DMS153 (cell line): ENCODE data around the gene PAIP2B.
"Not testable (repeated sequence)": the region's sequence is repeated elsewhere in the genome, so short reads cannot be mapped to it uniquely, and the experiment has no call there.

Experiments
- DNase-seq: peaks from one replicate; lab custom pipeline; 2025; lab: John Stamatoyannopoulos, UW

Gene PAIP2B

GRCh38 chr2:71216501-71216900 lies 10.4 kb downstream of the PAIP2B start:
- no peak for DNase-seq

- DNase-seq: no peak
Measured at GRCh38 chr2:71215447-71215846, 11.5 kb downstream of the PAIP2B start.

GRCh38 chr2:71212336-71212735 lies 14.6 kb downstream of the PAIP2B start:
- no peak for DNase-seq

GRCh38 chr2:71210292-71210691 lies 16.6 kb downstream of the PAIP2B start:
- DNase-seq: no peak

- DNase-seq: no peak
Measured at GRCh38 chr2:71208756-71209155, 18.1 kb downstream of the PAIP2B start.

- no peak for DNase-seq
Measured at GRCh38 chr2:71207601-71208000, 19.3 kb downstream of the PAIP2B start.

- no peak for DNase-seq
Measured at GRCh38 chr2:71206271-71206670, 20.6 kb downstream of the PAIP2B start.

- DNase-seq: no peak
Measured at GRCh38 chr2:71191570-71191943, 35.3 kb downstream of the PAIP2B start.

- no peak for DNase-seq
Measured at GRCh38 chr2:71190656-71191569, 36.0 kb downstream of the PAIP2B start.

- DNase-seq: no peak
Measured at GRCh38 chr2:71187589-71187988, 39.3 kb downstream of the PAIP2B start.

- no peak for DNase-seq
Measured at GRCh38 chr2:71186973-71187372, 39.9 kb downstream of the PAIP2B start.

- DNase-seq: not testable (repeated sequence)
Measured at GRCh38 chr2:71183306-71184115, 43.4 kb downstream of the PAIP2B start.

GRCh38 chr2:71181316-71181715 lies 45.6 kb downstream of the PAIP2B start:
- DNase-seq: no peak

- DNase-seq: not testable (repeated sequence)
Measured at GRCh38 chr2:71178836-71179235, 48.1 kb downstream of the PAIP2B start.

GRCh38 chr2:71174207-71174606 lies 52.7 kb downstream of the PAIP2B start:
- DNase-seq: no peak

GRCh38 chr2:71173096-71173495 lies 53.8 kb downstream of the PAIP2B start:
- no peak for DNase-seq

GRCh38 chr2:71166812-71167211 lies 60.1 kb downstream of the PAIP2B start:
- DNase-seq: no peak

GRCh38 chr2:71157124-71157793 lies 69.6 kb downstream of the PAIP2B start:
- DNase-seq: no peak

- no peak for DNase-seq
Measured at GRCh38 chr2:71156573-71156972, 70.3 kb downstream of the PAIP2B start.

- no peak for DNase-seq
Measured at GRCh38 chr2:71155846-71156245, 71.1 kb downstream of the PAIP2B start.

- DNase-seq: no peak
Measured at GRCh38 chr2:71154798-71155197, 72.1 kb downstream of the PAIP2B start.

- no peak for DNase-seq
Measured at GRCh38 chr2:71154279-71154678, 72.6 kb downstream of the PAIP2B start.
